HG03103 (cell line): ENCODE measurements around the gene ATP1B4.
"Not testable (repeated sequence)": the region's sequence is repeated elsewhere in the genome, so short reads cannot be mapped to it uniquely, and the experiment has no call there.

Source experiments
- ATAC-seq: cut with Tn5 transposase; IDR thresholded peaks from one replicate; pipeline ENCODE4 v1.9.1; 2021; ENCODE audit warnings: low read depth; ENCODE audit not compliant: unreplicated experiment

Gene ATP1B4

GRCh38 chrX:120361764-120362305 lies at the start of gene ATP1B4:
Gene ATP1B4, plus strand, starts transcription at chrX:120362089. Its CDS starts 80 bp downstream, at chrX:120362169.
- ATAC-seq, result no peak

DNA sequence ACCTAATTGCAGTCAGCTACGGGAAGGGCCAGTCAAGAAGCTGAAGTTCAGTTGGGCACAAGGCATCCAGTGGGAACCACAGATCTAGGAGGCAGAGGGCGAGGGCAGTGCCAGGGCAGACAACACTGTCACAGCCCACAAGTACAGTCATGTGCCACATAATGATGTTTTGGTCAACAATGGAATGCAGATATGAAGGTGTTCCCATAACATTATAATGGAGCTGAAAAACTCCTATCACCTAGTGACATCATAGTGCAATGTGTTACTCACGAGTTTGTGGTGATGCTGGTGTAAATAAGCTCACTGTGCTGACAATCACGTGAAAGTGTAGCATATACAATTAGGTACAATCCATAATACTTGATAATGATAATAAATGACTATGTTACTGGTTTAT lies 46.1 kb upstream of the ATP1B4 start:
- ATAC-seq, result no peak

- ATAC-seq, result no peak
These were observed 45.2 kb upstream of the ATP1B4 start for GRCh38 chrX:120316587-120317283.

DNA sequence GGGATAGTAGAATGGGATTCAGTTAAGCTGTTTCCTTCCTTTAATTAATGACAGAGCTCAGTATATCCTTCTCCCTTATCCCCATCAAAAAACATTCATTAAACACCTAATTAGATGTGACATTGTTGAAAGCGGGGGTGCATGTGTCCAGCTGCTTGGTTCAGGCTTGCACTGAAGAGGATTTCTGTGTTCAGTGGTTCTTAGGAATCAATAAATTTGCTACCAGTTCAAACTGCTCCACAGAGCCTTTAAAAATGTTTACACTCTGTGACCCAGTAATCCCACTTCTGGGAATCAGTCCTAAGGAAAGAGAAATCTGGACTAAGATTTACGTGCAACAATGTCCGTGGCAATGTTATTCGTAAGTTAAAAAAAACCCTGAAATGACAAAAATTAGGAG lies 43.5 kb upstream of the ATP1B4 start:
- no peak for ATAC-seq

GRCh38 chrX:120321520-120322281 lies 40.2 kb upstream of the ATP1B4 start:
- no peak for ATAC-seq

DNA sequence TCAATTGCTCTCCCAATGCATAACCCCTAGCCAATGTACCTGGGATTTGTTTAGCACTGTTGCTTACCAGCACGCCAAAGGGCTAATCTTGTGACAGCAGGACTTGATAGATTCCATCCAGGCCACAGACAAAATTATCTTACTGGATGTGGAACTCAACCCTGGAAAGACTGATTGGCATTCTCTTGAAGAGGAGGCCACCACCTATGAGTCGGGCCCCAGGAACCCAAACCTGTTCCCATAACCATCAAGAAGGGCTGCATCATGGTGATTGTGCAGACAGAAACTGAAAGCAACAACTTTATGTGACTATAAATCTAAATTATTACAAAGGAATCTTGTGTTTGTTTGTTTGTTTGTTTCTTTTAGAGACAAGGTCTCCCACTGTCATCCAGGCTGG lies 30.8 kb upstream of the ATP1B4 start:
- ATAC-seq, result no peak

DNA sequence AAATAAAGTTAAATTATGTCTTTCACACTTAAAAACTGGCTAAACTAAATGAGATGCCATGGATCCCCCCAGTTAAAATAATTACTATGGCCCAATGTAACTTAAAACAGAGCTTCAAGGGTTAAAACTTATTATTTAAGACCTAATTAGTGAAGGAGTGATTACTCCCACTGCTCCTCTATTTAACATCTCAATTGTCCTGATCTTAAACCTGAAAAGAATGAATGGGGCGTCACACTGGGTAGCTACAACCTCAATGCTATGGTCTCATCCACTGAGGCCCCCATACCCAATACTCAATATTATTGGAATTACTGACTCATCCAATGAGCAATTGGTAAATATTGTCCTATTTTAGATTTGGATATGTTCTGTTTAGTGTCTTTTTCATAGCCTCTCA lies 29.5 kb upstream of the ATP1B4 start:
- no peak for ATAC-seq

DNA sequence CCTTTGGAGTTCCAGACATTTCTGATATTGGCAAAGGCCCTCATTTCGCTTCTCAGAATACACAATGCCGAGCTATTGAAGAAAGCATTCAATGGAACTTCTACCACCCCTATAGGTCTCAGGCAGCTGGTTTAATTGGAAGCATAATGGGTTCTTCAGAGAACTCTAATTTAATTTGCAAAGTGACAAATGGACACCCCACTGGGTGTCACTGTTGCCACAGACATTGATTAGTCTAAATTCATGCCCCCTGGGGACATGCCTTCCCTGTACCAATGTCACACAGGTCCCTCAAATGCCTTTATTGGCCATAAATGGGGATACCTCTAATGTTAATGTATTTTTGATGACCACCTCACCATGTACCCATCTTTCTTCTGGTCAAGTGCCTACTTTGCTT lies 27.7 kb upstream of the ATP1B4 start:
- ATAC-seq, result no peak

DNA sequence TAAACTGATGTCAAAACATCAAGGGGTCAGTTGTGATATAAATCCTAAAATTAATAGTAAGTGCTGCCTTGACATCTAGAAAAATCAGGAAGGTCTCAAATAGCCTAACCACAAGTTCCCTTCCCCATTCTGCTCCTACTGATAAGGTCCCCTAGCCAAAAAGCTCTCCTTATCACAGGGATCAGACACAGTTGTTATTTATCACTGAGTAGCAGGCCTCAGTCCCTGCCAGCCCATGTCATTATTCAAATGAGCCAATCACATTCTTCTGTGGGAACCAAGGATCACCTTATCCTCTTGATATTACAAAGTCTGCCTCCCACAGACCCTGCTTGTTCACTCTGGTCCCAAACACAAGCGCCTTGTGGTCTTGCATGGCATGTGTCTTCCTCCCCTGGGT lies 27.3 kb upstream of the ATP1B4 start:
- ATAC-seq, result no peak

DNA sequence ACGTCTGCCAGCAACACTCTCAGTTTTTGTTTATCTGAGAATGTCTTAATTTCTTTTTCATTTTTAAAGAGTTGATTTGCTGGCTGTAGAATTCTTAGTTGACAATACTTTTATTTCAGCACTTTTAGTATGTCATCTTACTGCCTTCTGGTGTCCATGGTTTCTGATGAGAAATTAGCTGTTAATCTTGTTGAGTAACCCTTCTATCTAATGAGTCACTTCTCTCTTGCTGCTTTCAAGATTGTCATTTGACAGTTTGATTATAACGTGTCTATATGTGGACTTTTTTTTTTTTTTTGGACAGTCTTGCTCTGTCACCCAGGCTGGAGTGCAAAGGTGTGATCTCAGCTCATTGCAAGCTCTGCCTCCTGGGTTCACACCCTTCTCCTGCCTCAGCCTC lies 26.6 kb upstream of the ATP1B4 start:
- no peak for ATAC-seq

- ATAC-seq, result no peak
These were observed 25.0 kb upstream of the ATP1B4 start for GRCh38 chrX:120336899-120337298.

- ATAC-seq, result not testable (repeated sequence)
These were observed 17.3 kb upstream of the ATP1B4 start for GRCh38 chrX:120344566-120344965.

DNA sequence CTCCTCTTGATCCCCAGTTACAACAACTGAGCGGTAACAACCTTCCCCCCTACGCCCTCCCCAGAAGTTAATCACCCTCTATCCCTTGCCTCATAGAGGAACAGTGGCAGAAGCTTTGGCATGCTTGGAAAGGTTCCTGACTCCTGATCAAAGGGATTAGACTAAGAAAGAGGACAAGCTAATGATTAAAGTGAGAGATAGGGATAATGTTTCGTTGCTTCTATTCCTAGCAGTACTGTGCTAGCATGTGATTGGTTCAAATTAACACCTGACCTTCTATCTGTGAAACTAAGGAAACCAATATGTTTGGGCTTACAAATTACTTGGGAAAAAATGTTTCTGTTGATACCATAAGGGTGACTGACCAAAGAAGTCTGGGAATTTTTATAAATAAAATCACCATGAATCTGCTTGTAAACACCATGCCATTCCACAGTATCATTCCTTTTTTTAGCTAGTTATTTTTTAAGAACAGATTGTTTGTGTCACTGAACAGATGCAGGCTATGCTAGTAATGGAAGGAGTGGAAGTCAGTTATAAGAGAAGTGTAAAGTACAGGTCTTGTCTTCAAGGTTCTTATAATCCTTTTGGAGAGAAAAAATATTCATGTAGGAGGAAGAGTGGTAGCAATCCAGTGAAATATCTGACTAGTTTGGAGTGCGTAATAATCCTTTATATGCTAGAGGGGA lies 11.3 kb upstream of the ATP1B4 start:
- ATAC-seq, result no peak

DNA sequence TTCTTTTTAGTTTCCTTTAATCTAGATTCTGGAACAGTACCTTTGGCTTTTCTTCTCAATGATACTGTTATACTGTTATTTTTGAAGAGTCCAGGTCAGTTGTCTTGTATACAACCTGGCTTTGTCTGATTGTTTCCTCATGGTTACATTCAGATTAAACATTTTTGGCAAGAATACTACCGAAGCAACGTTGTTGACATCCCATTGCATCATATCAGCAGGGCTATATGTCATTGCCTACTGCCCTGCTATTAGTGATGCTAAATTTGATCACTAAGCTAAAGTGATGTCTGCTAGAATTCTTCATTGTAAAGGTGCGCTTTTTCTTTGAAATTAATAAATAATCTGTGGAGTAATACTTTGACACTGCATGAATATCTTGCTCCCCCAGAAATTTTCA lies 5.8 kb upstream of the ATP1B4 start:
- no peak for ATAC-seq

DNA sequence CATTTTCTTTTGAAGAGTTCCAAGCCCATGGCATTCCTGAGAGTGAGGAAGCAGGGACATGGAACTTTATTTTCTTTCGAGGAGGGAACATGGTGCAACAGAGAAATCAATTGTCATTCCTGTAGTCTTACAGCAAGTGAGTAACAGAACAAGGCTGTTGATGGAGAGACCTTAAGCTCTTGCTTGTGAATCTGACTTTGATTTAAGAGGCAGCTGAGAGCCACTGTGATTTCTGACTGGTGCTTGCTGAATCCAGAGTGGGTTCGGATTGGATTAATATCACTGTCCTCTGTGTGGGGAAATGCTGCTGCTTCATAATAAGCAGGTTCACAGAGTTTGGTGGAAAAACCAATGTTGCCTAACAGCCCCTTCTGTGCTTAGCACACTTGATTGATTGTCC lies 4.7 kb upstream of the ATP1B4 start:
- no peak for ATAC-seq

DNA sequence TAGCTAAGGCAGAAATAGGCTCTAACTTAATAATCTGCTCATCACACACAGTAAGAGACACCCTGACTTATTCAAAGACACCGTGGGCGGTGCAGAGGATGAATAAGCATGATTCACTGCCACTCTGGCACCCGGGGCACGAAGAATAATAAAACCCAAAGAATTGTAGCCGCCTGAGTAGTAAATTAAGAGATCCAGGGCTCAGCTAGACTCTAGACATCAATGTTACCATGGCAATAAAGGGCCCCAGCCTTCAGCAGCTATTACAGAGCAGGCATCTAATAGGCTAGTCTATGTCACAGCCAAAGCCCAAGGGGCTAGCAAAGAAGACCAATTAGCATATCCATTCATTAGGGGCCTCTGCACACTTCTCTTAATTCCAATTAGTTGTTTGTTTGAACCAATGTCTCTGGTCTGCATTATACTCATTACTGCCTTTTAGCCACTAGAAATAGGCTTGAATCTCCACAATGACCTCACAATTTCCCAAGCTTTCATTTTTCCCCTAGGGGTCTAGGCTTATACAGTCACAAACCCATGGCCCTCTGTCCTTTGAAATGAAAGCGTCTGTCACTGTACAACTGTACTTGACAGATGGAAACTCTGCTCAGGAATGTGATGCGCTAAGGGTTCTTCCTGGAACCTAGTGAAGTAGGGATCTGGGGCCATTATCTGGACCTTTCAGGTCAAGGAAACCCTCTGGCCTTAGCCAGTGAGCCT lies 3.0 kb upstream of the ATP1B4 start:
- no peak for ATAC-seq

DNA sequence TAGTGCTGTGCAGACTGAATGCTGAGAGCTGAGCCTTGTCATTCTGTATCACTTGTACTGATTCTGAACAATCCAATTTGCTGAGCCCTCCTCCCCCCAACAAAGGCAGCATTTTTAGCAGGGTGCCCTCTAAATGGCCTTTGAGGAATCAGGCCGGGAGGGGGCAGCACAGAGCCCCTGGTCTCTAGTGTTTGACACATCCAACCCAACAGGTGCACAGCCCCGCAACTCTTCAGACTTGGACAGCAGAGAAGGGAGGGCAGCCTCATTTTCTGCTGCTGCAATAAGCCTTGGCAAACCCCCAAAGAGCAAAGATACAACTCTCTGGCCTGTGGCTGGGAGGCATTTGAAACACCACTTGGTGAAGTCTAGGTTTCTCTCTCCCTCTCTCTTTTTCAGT lies 3.4 kb downstream of the ATP1B4 start:
- peak; percentile 65 for ATAC-seq

DNA sequence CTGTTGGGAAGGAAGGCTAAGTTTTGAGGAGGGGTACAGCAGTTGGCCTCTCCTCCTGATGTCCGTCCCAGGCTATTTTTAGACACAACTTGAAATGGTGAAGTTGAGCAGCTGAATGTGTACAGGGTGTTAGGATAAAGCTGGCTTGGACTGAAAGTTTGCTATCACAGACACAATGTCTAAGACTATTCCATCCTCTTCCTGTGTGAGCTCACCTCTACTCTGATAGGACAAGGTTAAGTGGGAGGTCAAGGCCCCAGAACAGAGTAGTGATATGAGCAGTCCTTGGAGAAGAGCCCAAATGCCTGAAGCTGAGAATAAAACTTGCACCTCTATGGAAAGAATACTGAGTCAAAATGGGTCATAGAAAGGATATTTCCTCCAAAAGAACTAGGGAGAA lies 4.1 kb downstream of the ATP1B4 start:
- ATAC-seq, result no peak

GRCh38 chrX:120366794-120367193 lies 4.9 kb downstream of the ATP1B4 start:
- ATAC-seq, result no peak

GRCh38 chrX:120367402-120368109 lies 5.7 kb downstream of the ATP1B4 start:
- no peak for ATAC-seq
